ENCODE data around the gene GLCCI1.

The GLCCI1 gene

GRCh38 chr7:8109196-8110022 is 140.8 kb downstream of the GLCCI1 start:
- no peak for DNase-seq

GRCh38 chr7:8111282-8111960 is 142.8 kb downstream of the GLCCI1 start:
- DNase-seq, result no peak

GRCh38 chr7:8112685-8113084 is 144.1 kb downstream of the GLCCI1 start:
- DNase-seq, result no peak

- DNase-seq, result no peak
Observed at GRCh38 chr7:8113184-8113583, 144.6 kb downstream of the GLCCI1 start.

- DNase-seq, result no peak
Observed at GRCh38 chr7:8114175-8114574, 145.6 kb downstream of the GLCCI1 start.

GRCh38 chr7:8115547-8116402 is 147.2 kb downstream of the GLCCI1 start:
- DNase-seq, result no peak

- DNase-seq, result no peak
Observed at GRCh38 chr7:8117195-8117594, 148.6 kb downstream of the GLCCI1 start.

GRCh38 chr7:8119262-8119661 is 150.7 kb downstream of the GLCCI1 start:
- DNase-seq, result no peak

- DNase-seq, result no peak
Observed at GRCh38 chr7:8120390-8121058, 151.9 kb downstream of the GLCCI1 start.

- no peak for DNase-seq
Observed at GRCh38 chr7:8121243-8121642, 152.6 kb downstream of the GLCCI1 start.

- DNase-seq, result no peak
Observed at GRCh38 chr7:8125680-8126444, 157.3 kb downstream of the GLCCI1 start.

GRCh38 chr7:8126601-8127167 is 158.1 kb downstream of the GLCCI1 start:
- no peak for DNase-seq

- DNase-seq, result no peak
Observed at GRCh38 chr7:8128449-8129317, 160.1 kb downstream of the GLCCI1 start.

- no peak for DNase-seq
Observed at GRCh38 chr7:8129318-8129659, 160.7 kb downstream of the GLCCI1 start.

GRCh38 chr7:8130663-8131062 is 162.1 kb downstream of the GLCCI1 start:
- DNase-seq, result no peak

- DNase-seq, result no peak
Observed at GRCh38 chr7:8131694-8132605, 163.4 kb downstream of the GLCCI1 start.

- no peak for DNase-seq
Observed at GRCh38 chr7:8133188-8133848, 164.7 kb downstream of the GLCCI1 start.

GRCh38 chr7:8134089-8134733 is 165.6 kb downstream of the GLCCI1 start:
- DNase-seq, result no peak

- no peak for DNase-seq
Observed at GRCh38 chr7:8135417-8135816, 166.8 kb downstream of the GLCCI1 start.

All from NCI-H524 treated with DMSO at 0.1 percent for 48 hours (cell line).